GM19035 (cell line): ENCODE measurements around the gene CCT8.
"Not testable (repeated sequence)": the region's sequence is repeated elsewhere in the genome, so short reads cannot be mapped to it uniquely, and the experiment has no call there.

Experiments used
- ATAC-seq: cut with Tn5 transposase; IDR thresholded peaks from one replicate; pipeline ENCODE4 v1.9.1; 2021; ENCODE audit not compliant: unreplicated experiment

The CCT8 gene

DNA sequence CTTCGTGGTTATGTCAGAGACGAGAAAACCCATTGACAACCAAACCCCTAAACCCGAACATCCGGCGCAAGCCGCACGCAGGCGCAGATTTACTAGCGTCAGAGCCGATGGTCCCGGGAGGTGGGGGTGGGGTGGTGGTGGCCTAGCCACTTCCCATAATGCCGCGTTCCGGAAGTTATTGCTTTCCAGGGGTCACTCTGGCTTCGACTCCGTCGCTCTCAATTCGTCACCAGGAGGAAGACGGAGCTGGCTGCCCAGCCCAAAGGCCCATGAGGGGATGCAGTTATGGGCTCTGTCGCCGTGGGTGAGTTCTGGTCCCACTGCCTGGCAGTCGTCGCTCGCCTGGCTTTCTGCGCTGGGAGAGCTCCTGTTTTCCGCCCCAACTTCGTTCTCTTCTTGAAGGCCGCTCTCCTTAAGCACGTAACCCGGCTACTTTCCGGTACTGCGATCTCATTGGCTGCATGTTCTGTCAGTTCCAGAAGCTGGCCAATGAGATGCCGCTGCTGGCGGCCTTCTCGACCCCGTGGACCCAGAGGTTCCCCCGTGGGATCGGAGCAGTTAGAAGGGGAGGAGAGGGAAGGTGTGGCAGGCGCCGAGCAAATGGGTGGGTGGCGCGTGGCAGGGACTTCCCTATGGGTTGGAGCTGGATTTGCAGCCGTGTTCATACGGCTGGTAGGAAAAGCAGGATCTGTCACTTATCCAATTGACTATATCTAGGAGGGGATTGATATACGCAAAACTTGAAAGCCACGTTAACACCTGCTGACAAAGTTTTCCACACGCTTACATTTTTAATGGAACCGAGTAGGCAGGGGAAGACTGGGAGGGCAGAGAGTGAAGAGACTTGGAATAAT lies 48.7 kb downstream of the CCT8 start, which contains the start of gene USP16:
TSS of gene USP16 (plus strand) at position 195 of the 854 bp plus-strand sequence. CDS start 3,246 bp downstream, outside the sequence.
- peak; percentile 98 for ATAC-seq

DNA sequence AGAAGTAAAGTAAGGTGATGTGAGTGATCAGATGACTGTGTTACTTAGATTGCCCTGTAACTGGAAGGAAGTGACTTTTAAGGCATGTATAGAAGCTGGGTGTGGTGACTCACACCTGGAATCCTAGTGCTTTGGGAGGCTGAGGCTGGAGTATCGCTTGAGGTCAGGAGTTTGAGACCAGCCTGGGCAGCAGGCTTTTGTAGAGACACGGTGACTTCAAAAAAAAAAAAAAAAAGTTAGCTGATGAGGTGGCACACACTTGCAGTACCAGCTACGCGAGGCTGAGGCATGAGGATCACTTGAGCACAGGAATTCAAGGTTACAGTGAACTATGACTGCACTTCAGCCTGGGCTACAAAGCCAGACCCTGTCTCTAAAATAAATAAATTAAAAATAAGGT lies 51.3 kb downstream of the CCT8 start:
- ATAC-seq, result no peak

DNA sequence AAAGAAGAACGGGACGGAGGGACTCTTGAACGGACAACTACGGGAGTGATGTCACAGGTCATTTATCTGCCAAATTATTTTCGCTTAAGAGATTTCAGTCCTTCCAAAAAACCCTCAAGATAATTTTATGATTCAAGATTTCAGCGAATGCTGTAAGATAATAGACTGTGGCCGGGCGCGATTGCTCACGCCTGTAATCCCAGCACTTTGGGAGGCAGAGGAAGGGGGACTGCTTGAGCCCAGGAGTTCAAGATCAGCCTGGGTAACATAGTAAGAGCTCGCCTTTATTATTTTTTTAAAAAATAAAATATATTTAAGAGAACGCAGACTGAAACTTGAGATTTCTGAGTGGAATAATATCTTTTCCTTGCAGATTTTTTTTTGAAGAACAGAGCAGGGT lies 54.9 kb downstream of the CCT8 start:
- peak; percentile 6 for ATAC-seq

GRCh38 chr21:29017639-29018237 lies 55.7 kb downstream of the CCT8 start:
- no peak for ATAC-seq

- ATAC-seq, result not testable (repeated sequence)
These were observed 62.2 kb downstream of the CCT8 start for GRCh38 chr21:29011236-29011635.

- no peak for ATAC-seq
These were observed 65.1 kb downstream of the CCT8 start for GRCh38 chr21:29008367-29008766.

DNA sequence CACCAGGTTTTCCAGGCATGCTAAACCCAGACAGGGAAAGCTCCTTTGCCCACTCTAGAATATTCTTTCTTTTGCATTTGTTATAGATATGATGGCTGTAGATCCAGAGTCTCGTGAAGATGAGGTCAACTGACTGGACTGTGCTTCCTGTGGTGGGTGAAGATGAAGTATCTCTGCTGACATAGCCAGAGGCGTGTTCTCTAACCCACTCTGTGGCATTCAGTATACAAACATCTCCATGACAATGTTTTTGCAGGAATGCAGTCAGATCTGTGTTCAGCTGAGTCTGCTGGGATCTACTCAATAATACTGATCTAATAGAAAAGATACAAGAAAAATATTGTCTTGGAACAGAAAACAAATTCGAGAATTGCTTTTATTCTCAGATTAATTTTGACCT lies 65.6 kb downstream of the CCT8 start:
- ATAC-seq, result no peak

GRCh38 chr21:29007135-29007534 lies 66.3 kb downstream of the CCT8 start:
- ATAC-seq, result no peak
